Raji (cell line): ENCODE data around the gene SCG2.

Source experiments
- POLR2A ChIP-seq: IDR thresholded peaks from 2 replicates; pipeline ENCODE4 v1.6.1; 2011; ENCODE audit warnings: low read depth, low read length, control low read depth; ENCODE audit not compliant: insufficient read depth

The SCG2 gene

GRCh38 chr2:223560749-223561435 lies 41.3 kb downstream of the SCG2 start:
- TF ChIP-seq POLR2A, result no peak

DNA sequence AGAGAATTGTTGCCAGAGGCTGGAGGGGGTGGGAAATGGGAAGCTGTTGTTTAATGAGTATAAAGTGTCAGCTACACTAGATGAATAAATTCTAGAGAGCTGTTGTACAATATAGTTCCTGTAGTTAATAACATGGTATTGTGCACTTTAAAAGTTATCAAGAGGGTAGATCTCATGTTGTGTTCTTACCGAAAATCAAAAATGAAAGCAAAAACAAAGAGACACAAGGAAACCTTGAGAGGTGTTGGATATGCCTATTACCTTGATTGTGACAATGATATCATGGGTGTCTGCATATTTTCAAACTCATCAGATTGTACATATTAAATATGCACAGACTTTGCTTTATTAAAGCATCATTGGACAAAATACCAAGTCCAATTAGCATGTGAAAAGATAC lies 43.2 kb downstream of the SCG2 start:
- TF ChIP-seq POLR2A, result no peak

DNA sequence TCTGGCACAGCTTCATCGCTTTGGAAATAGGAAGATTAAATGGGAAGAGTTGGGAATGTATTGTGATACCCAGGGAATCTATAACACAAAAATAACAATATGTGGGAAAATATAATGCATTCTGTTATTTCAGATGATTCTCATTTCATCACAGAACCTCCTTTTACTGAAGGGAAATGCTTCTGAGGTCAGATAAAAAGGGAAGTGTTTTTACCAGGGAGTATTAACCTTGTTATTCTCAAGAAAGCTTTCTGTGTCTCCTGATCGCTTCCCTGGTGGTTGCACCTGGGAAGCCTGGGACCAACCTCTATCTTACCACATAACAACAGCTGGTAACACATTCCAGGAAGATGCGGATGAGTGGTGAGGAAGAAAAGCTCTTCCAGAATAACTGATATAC lies 47.2 kb downstream of the SCG2 start:
- TF ChIP-seq POLR2A, result no peak

- no peak for TF ChIP-seq POLR2A
Observed at GRCh38 chr2:223549215-223549614, 52.9 kb downstream of the SCG2 start.

- TF ChIP-seq POLR2A, result no peak
Observed at GRCh38 chr2:223548194-223548593, 54.0 kb downstream of the SCG2 start.
